HepG2 (cell line): Measurements from ENCODE around the gene TMEM14C. TPM values are rescaled to one million over a fixed set of nuclear protein-coding genes. Genes with fewer than 3 reads are reported as not detected.
"Not testable (repeated sequence)": the region's sequence is repeated elsewhere in the genome, so short reads cannot be mapped to it uniquely, and the experiment has no call there.

Experiments
- ATF7 ChIP-seq, 2 experiments: fragments of 450-650 bp in 1 of 2; sonication (generic) in 1 of 2; formaldehyde crosslinking in 1 of 2; IDR thresholded peaks; 2 replicates each; pipeline versions ENCODE4 v1.4.0 to v1.6.1; 2016 to 2020; ENCODE audit warnings: antibody characterized with exemption in 1 of 2, mild to moderate bottlenecking in 1 of 2, missing genetic modification reagents in 1 of 2
- BCL6 ChIP-seq: IDR thresholded peaks from 2 replicates; pipeline ENCODE4 v1.6.1; 2016; ENCODE audit warnings: missing genetic modification reagents, missing compliant biosample characterization
- ELF1 ChIP-seq: sonication (generic); formaldehyde crosslinking; IDR thresholded peaks from 2 replicates; pipeline ENCODE4 v1.4.0; 2020; ENCODE audit warnings: missing genetic modification reagents
- GZF1 ChIP-seq: sonication (generic); formaldehyde crosslinking; IDR thresholded peaks from 2 replicates; pipeline ENCODE4 v1.5.1; 2020; ENCODE audit warnings: mild to moderate bottlenecking, missing genetic modification reagents
- KMT2B ChIP-seq: IDR thresholded peaks from 2 replicates; pipeline ENCODE4 v1.6.1; 2016; ENCODE audit warnings: missing genetic modification reagents, missing compliant biosample characterization
- NR2C2 ChIP-seq: sonication (generic); formaldehyde crosslinking; IDR thresholded peaks from 2 replicates; pipeline ENCODE4 v1.4.0; 2020; ENCODE audit warnings: missing genetic modification reagents, mild to moderate bottlenecking, moderate library complexity, borderline replicate concordance
- PRDM10 ChIP-seq: sonication (generic); formaldehyde crosslinking; IDR thresholded peaks from 2 replicates; pipeline ENCODE4 v1.4.0; 2020; ENCODE audit warnings: low read depth, missing genetic modification reagents
- SNAPC2 ChIP-seq: sonication (generic); formaldehyde crosslinking; IDR thresholded peaks from 2 replicates; pipeline ENCODE4 v1.8.1; 2022; ENCODE audit warnings: mild to moderate bottlenecking, missing genetic modification reagents
- TEF ChIP-seq: sonication (generic); formaldehyde crosslinking; IDR thresholded peaks from 2 replicates; pipeline ENCODE4 v1.5.0; 2020; ENCODE audit warnings: missing genetic modification reagents
- ZBTB20 ChIP-seq: sonication (generic); formaldehyde crosslinking; IDR thresholded peaks from 2 replicates; pipeline ENCODE4 v1.8.1; 2023; ENCODE audit warnings: missing genetic modification reagents, low read depth, mild to moderate bottlenecking, borderline replicate concordance
- ZC3H4 ChIP-seq: sonication (generic); formaldehyde crosslinking; IDR thresholded peaks from 2 replicates; pipeline ENCODE4 v1.4.0; 2020; ENCODE audit warnings: missing genetic modification reagents, borderline replicate concordance
- ZNF280D ChIP-seq: sonication (generic); formaldehyde crosslinking; IDR thresholded peaks from 2 replicates; pipeline ENCODE4 v1.5.1; 2020; ENCODE audit warnings: mild to moderate bottlenecking, missing genetic modification reagents
- ZNF335 ChIP-seq: sonication (generic); formaldehyde crosslinking; IDR thresholded peaks from 2 replicates; pipeline ENCODE4 v1.4.0; 2020; ENCODE audit warnings: missing genetic modification reagents
- ZNF749 ChIP-seq: sonication (generic); formaldehyde crosslinking; IDR thresholded peaks from 2 replicates; pipeline ENCODE4 v1.8.0; 2022; ENCODE audit warnings: mild to moderate bottlenecking, missing genetic modification reagents, moderate library complexity, borderline replicate concordance
- ZSCAN9 ChIP-seq: IDR thresholded peaks from 2 replicates; pipeline ENCODE4 v1.6.1; 2016; ENCODE audit warnings: borderline replicate concordance
- ZZZ3 ChIP-seq: sonication (generic); formaldehyde crosslinking; IDR thresholded peaks from 2 replicates; pipeline ENCODE4 v1.4.0; 2020; ENCODE audit warnings: missing genetic modification reagents, mild to moderate bottlenecking, borderline replicate concordance
- polyA plus RNA-seq, 8 experiments: library from polyadenylated mRNA; depleted of rRNA in 3 of 8; stranded (reverse) in 7 of 8; unstranded in 1 of 8; fragments of >200 nt; fragmentation: Illumina TruSeq in 4 of 8; extraction: Trizol in 4 of 8; gene quantifications; 2 replicates each; pipeline versions ENCODE4 v1.2.1 to v1.2.3, GENCODE V29; 2011 to 2016; ENCODE audit warnings: low read depth in 4 of 8, missing spikeins in 1 of 8, mixed read lengths in 1 of 8; ENCODE audit not compliant: insufficient read depth in 1 of 8
- total RNA-seq, 5 experiments: library from RNA; depleted of rRNA; stranded (reverse); fragments of >200 nt; fragmentation: Illumina TruSeq; extraction: Trizol; gene quantifications; 2 replicates each; pipeline ENCODE4 v1.2.3, GENCODE V29; 2016; ENCODE audit warnings: low read depth in 1 of 5

The TMEM14C gene
- total and polyA plus RNA-seq, 2 of the 13 experiments (the other 11 are each of a cell fraction or from before 2014, with no cell fraction given): 184 TPM

- TF ChIP-seq PRDM10 (peak; percentile 46), KMT2B (CRISPR knock-in tag) (peak; percentile 39; the same call in 1 of the 2 replicates), ZSCAN9 (CRISPR knock-in tag) (peak; percentile 62; the same call in 1 of the 2 replicates), ZNF280D (CRISPR knock-in tag) (peak; percentile 67), ATF7 (CRISPR knock-in tag; IDR thresholded peaks at IDR 0.05) (peak; percentile 45; the same call in 1 of the 2 replicates), TEF (CRISPR knock-in tag) (peak; percentile 65; the same call in 1 of the 2 replicates), ELF1 (CRISPR knock-in tag) (peak; percentile 40), ZBTB20 (CRISPR knock-in tag) (0 out of 2 replicates have a peak, but pooled peaks have one; percentile 6), ZZZ3 (peak; percentile 42; the same call in 1 of the 2 replicates), ZNF335 (peak; percentile 73; the same call in 1 of the 2 replicates), NR2C2 (CRISPR knock-in tag) (peak; percentile 39; the same call in 1 of the 2 replicates), ZC3H4 (CRISPR knock-in tag) (peak; percentile 96), GZF1 (CRISPR knock-in tag) (peak; percentile 85; the same call in 1 of the 2 replicates), ZNF749 (peak; percentile 70; the same call in 1 of the 2 replicates), SNAPC2 (peak; percentile 72; the same call in 1 of the 2 replicates), BCL6 (CRISPR knock-in tag) (peak; percentile 44; the same call in 1 of the 2 replicates)
- TF ChIP-seq ATF7 (IDR thresholded peaks at IDR 0.05): not testable (repeated sequence)
Measured at GRCh38 chr6:10720960-10721849, 1.7 kb upstream of the TMEM14C start (continued).
